AG04450 (cell line): ENCODE measurements around the gene KCNA10. TPM values are rescaled to one million over a fixed set of nuclear protein-coding genes. Genes with fewer than 3 reads are reported as not detected.

Experiments used
- CTCF ChIA-PET: fragments of 300-600, 350-600 bp; formaldehyde crosslinking; extraction: SDS; loops from one replicate; lab custom pipeline; 2022; ENCODE audit warnings: antibody characterized with exemption, inconsistent platforms; lab: Charles Lee
- POLR2A ChIA-PET: fragments of 350-600 bp; formaldehyde crosslinking; extraction: SDS; loops from one replicate; lab custom pipeline; 2021; ENCODE audit warnings: antibody characterized with exemption, inconsistent platforms; lab: Yijun Ruan, JAX
- DNase-seq: peaks from one replicate; pipeline ENCODE4 v3.0.0-alpha.2; 2011; ENCODE audit warnings: low read depth, low spot score
- H3K27ac ChIP-seq: one replicate; pipeline ENCODE4 v1.5.1; 2012; ENCODE audit warnings: low read depth, low read length, control low read depth
- H3K27me3 ChIP-seq: one replicate; pipeline ENCODE4 v1.6.0; 2012; ENCODE audit warnings: low read length; ENCODE audit not compliant: control insufficient read depth, insufficient read depth
- H3K4me3 ChIP-seq: 2 replicates; pipeline ENCODE4 v1.5.1; 2011; ENCODE audit warnings: mild to moderate bottlenecking, low read depth, low read length, control low read depth
- H3K9me3 ChIP-seq: 2 replicates; pipeline ENCODE4 v1.5.1; 2012; ENCODE audit warnings: low read length; ENCODE audit not compliant: control insufficient read depth, insufficient read depth
- CTCF ChIP-seq: IDR thresholded peaks from 2 replicates; pipeline ENCODE4 v1.5.1; 2011; ENCODE audit warnings: low read depth, low read length, control low read depth, inconsistent platforms
- polyA plus RNA-seq: library from polyadenylated mRNA; depleted of rRNA; stranded (reverse); fragments of >200 nt; gene quantifications from 2 replicates; pipeline ENCODE4 v1.2.3, GENCODE V29; 2011

The KCNA10 gene
- polyA plus RNA-seq, 1 experiment, result not detected

GRCh38 chr1:110489973-110490542, 28.9 kb downstream of the KCNA10 start:
- no peak for DNase-seq
- no peaks in the 10 kb centered on the region for H3K9me3 ChIP-seq
- no peak overlapping the region for H3K27ac ChIP-seq
- no peak overlapping the region for H3K4me3 ChIP-seq
- CTCF ChIA-PET, result interaction anchor here (0.5 to 2.0 kb wide), 3 partner anchors 175 to 373 kb away, joined by 3 to 8 read pairs (median 4); no protein-coding TSS in a partner anchor
- TF ChIP-seq CTCF, result no peak
- POLR2A ChIA-PET, result no interaction called here
- H3K27me3 ChIP-seq, result peaks cover 10% of the 10 kb centered on the region

GRCh38 chr1:110489406-110489805, 29.6 kb downstream of the KCNA10 start:
- Histone ChIP-seq H3K27me3 (peaks cover 13% of the 10 kb centered on the region), H3K9me3 (no peaks in the 10 kb centered on the region), H3K27ac (no peak overlapping the region), H3K4me3 (no peak overlapping the region)
- TF ChIP-seq CTCF, result no peak
- no peak for DNase-seq
- ChIA-PET CTCF (interaction anchor here (2.0 kb wide), 1 partner anchor 281 kb away, joined by 8 read pairs; no protein-coding TSS in a partner anchor), POLR2A (no interaction called here)

DNA sequence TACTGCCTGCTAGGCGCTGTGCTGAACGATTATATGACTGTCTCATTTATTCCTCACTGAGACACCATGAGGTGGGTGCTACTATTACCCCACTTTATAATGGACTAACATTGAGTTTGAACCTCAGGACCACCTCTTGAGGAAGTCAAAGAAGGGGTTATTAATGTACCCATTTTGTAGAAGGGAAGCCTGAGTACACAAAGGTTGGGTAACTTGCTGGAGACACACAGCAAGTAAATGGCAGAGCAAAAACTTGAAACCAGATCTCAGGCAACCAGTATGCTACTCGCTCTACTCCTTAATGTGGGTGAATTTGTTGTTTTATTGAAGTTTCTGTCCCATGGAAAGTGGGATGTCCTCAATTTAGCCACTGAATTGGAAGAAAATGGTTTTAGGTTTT, 30.1 kb downstream of the KCNA10 start:
- POLR2A ChIA-PET, result no interaction called here
- CTCF ChIA-PET, result interaction anchor here (4.5 kb wide), 1 partner anchor 7 kb away, joined by 33 read pairs; no protein-coding TSS in a partner anchor
- DNase-seq, result no peak

DNA sequence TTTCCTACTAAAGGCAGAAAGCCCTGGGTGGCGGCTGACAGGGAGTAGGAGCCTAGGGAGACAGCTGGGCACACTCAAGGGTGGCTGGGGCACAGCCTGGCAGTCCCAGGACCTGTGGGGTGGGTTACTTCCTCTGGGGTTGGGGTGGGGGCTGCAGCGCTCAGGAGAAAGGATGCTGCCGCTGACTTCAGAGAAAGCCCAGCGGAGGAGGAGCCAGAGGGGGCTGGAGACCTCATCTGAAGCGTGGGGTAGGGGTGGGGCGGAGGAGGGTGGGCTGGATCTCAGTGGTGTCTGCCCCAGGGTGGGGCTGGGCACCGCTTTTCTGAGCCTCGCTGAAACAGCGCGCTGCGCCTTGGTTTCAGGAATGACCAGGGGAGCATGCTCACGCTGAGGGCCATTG, 30.8 kb downstream of the KCNA10 start:
- no peaks in the 10 kb centered on the region for H3K9me3 ChIP-seq
- TF ChIP-seq CTCF, result no peak
- ChIA-PET CTCF (interaction anchor here (4.5 kb wide), 1 partner anchor 8 kb away, joined by 33 read pairs; no protein-coding TSS in a partner anchor), POLR2A (no interaction called here)
- peaks cover 16% of the 10 kb centered on the region for H3K27me3 ChIP-seq
- no peak for DNase-seq
- no peak overlapping the region for H3K4me3 ChIP-seq
- no peak overlapping the region for H3K27ac ChIP-seq

More for the DNA sequence above, 30.1 kb downstream of the KCNA10 start:
- Histone ChIP-seq H3K4me3 (no peak overlapping the region), H3K27me3 (peaks cover 10% of the 10 kb centered on the region), H3K27ac (no peak overlapping the region), H3K9me3 (no peaks in the 10 kb centered on the region)
- TF ChIP-seq CTCF, result no peak

- DNase-seq, result no peak
These were observed 31.2 kb downstream of the KCNA10 start for GRCh38 chr1:110487726-110488125.

More at GRCh38 chr1:110487726-110488125, 31.2 kb downstream of the KCNA10 start:
- Histone ChIP-seq H3K9me3 (no peaks in the 10 kb centered on the region), H3K27me3 (peaks cover 19% of the 10 kb centered on the region), H3K27ac (no peak overlapping the region), H3K4me3 (no peak overlapping the region)
- POLR2A ChIA-PET, result no interaction called here
- CTCF ChIA-PET, result interaction anchor here (4.5 kb wide), 1 partner anchor 8 kb away, joined by 33 read pairs; no protein-coding TSS in a partner anchor
- no peak for TF ChIP-seq CTCF
